HG03196 (cell line): ENCODE data around the gene PIWIL4.

Experiments
- ATAC-seq: cut with Tn5 transposase; IDR thresholded peaks from one replicate; pipeline ENCODE4 v1.9.1; 2021; ENCODE audit not compliant: unreplicated experiment

The PIWIL4 gene

DNA sequence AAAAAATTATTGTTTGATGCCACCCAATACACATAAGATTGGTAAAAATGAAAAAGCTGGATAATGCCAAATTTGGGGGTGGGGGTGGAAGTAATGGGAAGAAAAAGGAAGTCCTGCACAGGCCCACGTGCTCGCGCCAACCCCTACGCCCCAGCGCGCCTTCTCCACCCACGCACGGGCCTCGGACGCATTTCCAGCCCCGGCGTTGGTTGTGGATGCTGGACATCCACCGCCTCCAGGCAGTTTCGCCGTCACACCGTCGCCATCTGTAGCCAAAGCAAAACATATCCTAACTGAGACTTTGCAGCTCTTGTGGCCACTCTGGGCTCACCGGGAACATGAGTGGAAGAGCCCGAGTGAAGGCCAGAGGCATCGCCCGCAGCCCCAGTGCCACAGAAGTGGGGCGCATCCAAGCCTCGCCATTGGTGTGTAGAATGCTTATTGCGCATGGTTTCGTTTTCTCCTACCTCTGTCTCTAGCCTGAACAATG, at the start of gene PIWIL4:
Gene PIWIL4 (plus strand): TSS at position 188 of the 490 bp plus-strand sequence. CDS start 151 bp downstream, at position 339.
- ATAC-seq: no peak

DNA sequence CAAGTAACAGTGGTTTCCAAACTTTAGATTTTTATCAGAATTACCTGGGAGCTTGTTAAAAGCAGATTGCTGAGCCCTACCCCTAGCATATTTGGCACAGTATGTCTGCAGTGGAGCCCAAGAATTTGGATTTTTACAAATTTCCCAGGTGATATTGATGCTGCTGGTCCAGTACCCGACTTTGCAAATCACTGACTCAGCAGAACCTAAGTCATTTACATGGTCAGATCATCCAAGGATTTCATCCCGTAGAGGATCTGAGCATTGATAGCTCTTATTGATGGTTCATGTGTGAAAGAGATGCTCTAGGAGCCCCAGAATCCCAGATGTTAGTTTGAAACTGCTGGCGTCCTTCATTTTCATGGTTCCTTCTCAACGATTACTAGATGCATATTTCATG, 48.9 kb upstream of the PIWIL4 start:
- ATAC-seq: no peak

DNA sequence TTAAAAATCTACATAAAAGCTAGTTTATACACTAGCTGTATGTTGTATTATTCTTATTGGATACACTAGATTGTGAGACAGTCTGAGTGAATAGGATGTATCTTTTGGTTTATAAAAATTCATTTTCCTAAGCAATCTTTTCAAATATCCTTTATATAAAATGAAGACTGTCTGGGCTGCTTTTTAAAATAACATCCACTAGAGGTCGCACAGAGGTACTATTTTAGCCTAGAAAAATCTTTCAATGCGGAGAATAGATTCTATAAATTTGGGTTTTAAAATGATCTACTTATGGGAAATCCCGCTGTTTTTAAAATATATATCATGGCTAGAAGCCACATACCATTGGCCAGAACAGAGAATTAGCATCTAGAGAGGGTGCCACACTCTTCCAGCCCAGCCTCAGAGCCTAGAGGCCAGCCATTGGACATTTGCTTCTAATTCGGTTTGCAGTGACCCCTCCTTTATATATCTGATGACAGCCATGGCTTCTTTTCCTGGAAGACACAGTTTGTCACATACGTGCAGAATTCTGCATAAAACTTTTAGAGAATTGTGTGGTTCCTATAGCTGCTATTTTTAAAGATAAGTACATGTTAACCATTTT, 47.6 kb upstream of the PIWIL4 start:
- no peak for ATAC-seq

DNA sequence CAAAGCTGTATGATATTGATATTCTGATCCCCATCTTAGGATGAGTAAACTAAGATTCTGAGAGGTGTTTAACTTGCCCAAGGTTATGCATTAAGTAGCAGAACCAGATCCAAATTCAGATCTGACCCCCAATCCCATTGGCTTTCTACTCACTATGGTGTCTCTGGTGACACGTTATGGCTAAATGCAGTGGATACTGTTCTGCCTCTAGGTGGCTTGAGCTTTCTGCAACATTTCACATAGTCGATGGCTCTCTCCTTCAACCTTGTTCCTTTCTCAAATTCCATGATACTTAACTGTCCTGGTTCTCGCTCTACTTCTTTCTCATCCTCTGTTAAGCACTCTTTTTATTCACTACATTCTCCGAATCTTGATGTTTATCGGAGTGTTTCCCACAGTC, 45.5 kb upstream of the PIWIL4 start:
- no peak for ATAC-seq

DNA sequence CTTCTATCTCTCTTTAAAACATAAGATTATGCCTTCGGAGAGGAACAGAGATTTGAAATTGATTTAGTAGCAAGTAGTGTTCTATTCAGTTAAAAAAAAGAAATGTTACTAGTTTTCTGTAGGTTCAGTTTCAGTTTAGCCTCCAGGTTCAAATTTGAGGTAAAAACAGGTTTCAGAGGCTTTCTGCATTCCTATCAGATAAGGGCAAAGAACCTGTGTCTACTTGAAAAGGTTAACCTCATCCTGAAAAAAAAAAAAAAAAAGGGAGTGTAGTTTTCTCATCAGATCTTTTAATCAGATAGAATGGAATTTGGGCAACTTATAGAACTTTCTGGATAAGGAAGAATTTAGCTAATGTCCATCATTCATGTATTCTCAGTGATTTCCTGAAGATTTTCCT, 42.8 kb upstream of the PIWIL4 start:
- no peak for ATAC-seq

DNA sequence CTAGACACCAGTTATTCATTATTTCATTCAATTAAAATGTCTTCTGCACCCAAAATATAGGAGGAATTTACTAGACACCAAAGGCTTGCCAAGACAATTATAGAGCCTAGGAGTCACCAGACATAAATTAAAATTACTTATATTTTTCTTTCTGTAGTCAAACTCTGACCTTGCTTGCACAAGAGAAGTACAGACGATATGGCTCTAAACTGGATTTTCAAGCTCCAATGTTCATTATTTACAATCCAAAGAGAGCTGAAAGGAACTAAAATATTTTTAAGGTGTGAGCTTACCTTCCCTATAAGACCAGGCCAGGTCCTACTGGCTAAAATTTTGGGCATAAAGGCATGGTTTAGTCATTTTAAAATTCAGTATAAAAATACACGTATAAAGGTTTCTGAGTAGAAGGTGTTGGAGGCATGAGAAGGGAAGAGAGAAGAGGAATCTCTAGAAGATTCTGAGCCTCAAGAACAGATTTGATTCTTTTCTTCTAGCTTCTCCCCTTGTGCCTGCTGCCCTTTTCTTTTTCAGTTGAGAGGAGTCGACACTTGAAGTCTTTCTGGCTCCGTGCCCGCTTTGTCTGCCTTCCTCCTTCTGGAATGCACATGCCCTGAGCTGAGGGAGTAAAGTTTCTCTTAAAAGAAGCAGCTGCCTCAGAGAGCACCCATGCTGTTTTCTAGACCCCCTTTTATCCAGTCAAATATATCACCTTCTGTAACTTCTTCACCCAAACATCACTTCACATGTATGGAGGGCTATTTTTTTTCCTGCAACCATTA, 41.4 kb upstream of the PIWIL4 start:
- ATAC-seq: no peak

DNA sequence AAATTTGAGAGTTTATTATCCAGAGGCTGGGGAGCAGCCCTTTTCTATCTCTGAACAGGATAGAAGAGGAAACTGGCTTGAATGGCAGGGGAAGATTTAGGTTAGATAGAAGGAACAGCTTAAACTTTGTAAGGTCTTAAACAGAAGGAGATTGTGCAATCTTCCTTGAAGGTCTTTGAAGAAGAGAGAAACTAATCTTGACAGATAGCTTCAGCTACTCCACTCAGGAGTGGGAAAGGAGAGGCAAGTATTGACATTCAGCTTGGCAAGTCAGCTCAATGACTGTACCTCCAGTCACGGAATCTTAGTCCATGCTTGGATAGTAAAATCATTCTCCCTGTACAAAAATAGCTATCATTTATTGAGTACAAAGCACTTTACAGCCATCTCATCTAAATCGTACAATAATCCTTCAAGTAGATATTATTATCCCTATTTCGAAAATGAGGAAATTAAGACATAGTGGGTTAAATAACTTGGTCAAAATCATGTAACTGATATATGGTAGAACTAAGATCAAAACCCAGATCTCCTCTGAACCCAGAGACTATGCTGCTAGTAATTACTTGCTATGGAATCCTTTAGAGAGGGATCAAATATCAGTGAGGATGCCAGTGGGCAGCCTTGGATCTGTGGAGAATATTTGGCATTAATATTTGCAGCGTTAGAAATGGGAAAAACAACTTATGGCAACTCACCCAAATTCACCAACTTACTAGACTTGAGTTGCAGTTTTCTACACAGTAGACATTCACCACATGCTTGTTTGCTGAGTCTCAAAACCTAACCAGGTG, 40.3 kb upstream of the PIWIL4 start:
- ATAC-seq: no peak

DNA sequence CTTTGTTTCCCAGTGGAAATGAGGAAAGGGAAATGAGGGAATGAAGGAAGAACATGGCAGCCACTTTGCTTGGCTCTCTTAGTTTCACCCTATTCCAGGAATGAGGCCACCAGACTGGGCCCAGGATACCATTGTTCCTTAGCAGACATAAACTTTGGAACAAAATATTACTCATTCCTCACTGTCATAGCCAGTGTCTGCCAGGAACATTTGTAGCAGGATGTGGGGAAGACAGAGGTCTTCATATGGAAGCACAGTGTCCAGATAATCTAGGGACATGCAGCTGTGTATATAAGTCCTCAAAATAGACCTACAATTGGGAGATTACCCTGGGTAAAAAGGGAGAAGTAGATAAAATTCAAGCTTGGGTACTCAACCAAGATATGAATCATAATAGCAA, 38.6 kb upstream of the PIWIL4 start:
- ATAC-seq: no peak

DNA sequence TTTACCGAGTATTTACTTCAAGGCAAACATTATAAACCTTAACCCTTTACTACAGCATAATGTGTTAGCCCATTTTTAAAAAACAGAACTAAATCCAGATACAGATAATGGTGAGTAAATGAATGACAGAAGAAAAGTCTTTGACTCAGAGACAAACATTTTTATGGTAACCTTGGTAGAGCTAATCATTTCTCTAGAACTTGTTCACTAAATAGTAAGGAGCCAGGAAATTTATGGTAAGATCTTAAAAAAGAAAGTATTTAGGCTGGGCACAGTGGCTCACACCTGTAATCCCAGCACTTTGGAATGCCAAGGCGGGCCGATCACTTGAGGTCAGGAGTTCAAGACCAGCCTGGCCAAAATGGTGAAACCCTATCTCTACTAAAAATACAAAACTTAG, 35.0 kb upstream of the PIWIL4 start:
- no peak for ATAC-seq

DNA sequence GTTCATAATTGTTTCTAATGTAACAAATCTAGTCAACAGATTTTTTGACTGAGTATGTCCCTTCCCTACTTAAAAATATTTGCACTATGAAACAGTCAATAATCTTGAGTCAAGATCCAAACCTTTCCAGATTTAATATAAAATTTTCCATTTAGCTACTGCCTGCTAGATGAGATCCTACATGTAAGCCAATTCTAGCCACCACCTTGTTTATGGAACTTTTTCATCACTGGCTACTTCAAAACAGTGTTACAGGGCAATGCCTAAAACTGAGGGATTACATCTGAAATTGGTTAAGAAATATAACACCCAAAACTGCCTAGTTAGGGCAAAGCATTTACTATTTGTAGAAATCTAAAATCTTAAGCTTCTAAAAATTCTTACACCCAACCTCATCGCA, 34.0 kb upstream of the PIWIL4 start:
- no peak for ATAC-seq

DNA sequence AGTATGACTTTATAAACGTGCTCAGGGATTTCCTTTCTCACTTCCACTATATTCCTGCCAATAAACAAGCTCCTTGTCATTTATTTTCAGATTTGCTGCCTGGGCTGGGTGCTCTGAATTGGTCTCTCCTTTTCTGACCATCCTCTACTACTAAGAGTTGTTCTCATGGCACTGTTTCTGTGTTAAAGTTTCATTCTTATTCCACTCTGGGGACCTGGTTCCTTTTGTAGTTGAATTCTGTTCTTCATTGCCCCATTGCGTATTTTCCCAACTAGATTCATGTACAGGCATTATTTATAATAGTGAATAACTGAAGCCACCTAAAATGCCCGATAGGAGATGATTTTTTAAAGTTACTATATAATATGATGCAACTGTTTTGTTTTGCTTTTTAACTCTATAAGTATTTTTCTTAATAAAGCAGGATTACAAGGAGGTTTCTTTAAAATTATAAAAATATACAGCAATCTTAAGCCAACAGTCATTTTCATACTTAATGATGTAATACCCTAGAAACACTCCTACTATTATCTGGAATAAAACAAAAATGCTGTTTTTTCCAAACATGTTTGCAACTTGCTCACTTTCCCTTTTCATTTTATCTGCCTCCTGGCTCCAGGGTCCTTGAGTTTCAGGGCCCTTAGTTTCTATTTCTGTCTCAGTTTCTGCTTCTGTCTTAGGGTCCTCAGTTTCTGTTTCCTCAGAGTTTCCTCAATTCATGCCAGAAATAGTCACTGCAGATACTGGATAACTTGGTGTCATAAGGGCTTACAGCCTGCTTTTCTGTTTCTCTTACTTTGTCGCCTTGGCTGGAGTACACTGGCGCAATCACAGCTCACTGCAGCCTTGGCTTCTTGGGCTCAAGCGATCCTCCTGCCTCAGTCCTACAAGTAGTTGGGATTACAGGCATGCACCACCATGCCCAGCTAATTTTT, 33.2 kb upstream of the PIWIL4 start:
- no peak for ATAC-seq

DNA sequence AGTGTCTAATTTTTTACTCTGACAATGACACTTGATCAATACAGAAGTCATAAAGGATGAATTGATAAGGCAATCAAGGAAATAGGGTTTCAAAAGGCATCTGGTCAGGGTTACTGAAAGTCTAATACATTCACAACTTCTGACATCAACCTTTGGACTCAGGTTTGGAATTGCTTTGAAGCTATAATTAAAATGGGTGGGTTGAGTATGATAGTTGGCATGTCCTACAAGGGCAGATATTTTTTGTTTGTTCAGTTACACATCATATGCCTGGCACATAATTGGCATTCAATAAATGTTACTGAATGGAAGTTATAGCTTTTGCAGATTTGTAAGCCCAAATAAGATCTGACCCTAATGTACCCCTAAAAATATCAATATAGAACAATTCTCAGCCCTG, 30.8 kb upstream of the PIWIL4 start:
- no peak for ATAC-seq

DNA sequence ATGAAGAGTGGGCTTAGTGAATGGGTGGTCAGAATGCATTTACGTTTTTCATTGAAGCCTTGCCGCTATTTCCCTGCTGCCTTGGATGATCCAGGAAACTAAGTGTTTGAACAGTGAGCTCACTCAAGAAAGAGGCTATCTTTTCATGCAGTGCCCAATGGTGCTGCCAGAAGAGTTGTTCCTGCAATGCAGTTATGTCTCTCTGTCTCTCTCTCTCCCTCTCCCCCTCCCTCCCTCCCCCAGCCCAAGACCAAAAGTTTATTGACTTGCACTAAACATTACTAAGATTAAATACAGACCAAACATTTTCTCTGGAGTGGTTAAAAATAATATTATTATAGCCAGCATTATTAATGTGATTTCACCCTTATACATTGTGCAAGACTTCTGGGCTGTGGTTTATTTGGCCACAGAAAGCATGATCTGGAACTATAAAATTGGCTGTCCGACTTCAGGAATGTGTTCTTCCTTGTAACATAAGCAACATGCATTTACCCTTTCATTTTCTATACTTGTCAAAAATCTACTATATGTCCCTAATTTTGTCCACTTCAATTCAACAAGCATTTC, 30.1 kb upstream of the PIWIL4 start:
- ATAC-seq: no peak

DNA sequence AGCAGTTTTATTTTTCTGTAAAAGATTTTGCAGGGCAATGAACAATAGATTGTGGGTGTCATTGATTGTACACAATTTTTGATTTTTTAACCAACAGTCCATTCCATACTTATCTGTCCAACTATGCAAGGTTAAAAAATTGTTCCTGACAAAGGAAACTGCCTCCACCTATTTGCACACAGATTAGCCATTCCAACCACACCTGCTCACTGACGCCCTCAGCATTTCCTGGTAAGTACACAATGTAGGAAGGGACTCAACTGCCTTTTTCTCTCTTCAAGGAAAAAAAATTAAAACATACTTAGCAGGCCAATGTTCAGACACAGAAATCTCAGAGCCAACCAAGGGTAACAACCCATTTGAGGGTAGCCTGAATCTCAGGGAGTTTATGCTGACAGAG, 27.7 kb upstream of the PIWIL4 start:
- ATAC-seq: no peak

DNA sequence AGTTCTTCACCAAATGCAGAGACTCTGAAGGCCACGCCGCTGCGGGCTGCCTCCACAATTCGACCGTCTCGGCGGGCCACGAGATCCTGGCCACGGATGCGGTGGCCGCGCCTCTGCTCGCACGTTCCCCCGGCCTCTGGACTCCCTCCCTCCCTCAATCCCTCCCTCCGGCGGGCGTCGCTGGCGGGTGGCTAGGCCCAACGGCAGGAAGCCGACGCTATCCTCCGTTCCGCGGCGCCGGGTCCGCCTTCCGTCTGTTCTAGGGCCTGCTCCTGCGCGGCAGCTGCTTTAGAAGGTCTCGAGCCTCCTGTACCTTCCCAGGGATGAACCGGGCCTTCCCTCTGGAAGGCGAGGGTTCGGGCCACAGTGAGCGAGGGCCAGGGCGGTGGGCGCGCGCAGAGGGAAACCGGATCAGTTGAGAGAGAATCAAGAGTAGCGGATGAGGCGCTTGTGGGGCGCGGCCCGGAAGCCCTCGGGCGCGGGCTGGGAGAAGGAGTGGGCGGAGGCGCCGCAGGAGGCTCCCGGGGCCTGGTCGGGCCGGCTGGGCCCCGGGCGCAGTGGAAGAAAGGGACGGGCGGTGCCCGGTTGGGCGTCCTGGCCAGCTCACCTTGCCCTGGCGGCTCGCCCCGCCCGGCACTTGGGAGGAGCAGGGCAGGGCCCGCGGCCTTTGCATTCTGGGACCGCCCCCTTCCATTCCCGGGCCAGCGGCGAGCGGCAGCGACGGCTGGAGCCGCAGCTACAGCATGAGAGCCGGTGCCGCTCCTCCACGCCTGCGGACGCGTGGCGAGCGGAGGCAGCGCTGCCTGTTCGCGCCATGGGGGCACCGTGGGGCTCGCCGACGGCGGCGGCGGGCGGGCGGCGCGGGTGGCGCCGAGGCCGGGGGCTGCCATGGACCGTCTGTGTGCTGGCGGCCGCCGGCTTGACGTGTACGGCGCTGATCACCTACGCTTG, 23.2 kb upstream of the PIWIL4 start, which contains the start of gene FUT4:
Gene FUT4 (plus strand): TSS at position 227 of the 951 bp plus-strand sequence. CDS start 213 bp downstream, at position 440.
- peak; percentile 90 for ATAC-seq

DNA sequence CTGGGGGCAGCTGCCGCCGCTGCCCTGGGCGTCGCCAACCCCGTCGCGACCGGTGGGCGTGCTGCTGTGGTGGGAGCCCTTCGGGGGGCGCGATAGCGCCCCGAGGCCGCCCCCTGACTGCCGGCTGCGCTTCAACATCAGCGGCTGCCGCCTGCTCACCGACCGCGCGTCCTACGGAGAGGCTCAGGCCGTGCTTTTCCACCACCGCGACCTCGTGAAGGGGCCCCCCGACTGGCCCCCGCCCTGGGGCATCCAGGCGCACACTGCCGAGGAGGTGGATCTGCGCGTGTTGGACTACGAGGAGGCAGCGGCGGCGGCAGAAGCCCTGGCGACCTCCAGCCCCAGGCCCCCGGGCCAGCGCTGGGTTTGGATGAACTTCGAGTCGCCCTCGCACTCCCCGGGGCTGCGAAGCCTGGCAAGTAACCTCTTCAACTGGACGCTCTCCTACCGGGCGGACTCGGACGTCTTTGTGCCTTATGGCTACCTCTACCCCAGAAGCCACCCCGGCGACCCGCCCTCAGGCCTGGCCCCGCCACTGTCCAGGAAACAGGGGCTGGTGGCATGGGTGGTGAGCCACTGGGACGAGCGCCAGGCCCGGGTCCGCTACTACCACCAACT, 22.4 kb upstream of the PIWIL4 start:
- ATAC-seq: no peak

DNA sequence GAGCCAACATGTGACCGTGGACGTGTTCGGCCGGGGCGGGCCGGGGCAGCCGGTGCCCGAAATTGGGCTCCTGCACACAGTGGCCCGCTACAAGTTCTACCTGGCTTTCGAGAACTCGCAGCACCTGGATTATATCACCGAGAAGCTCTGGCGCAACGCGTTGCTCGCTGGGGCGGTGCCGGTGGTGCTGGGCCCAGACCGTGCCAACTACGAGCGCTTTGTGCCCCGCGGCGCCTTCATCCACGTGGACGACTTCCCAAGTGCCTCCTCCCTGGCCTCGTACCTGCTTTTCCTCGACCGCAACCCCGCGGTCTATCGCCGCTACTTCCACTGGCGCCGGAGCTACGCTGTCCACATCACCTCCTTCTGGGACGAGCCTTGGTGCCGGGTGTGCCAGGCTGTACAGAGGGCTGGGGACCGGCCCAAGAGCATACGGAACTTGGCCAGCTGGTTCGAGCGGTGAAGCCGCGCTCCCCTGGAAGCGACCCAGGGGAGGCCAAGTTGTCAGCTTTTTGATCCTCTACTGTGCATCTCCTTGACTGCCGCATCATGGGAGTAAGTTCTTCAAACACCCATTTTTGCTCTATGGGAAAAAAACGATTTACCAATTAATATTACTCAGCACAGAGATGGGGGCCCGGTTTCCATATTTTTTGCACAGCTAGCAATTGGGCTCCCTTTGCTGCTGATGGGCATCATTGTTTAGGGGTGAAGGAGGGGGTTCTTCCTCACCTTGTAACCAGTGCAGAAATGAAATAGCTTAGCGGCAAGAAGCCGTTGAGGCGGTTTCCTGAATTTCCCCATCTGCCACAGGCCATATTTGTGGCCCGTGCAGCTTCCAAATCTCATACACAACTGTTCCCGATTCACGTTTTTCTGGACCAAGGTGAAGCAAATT, 21.7 kb upstream of the PIWIL4 start:
- no peak for ATAC-seq

DNA sequence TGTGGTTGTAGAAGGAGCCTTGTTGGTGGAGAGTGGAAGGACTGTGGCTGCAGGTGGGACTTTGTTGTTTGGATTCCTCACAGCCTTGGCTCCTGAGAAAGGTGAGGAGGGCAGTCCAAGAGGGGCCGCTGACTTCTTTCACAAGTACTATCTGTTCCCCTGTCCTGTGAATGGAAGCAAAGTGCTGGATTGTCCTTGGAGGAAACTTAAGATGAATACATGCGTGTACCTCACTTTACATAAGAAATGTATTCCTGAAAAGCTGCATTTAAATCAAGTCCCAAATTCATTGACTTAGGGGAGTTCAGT, 21.1 kb upstream of the PIWIL4 start:
- no peak for ATAC-seq
